Measurements from ENCODE around the gene BAHCC1.

Gene BAHCC1

GRCh38 chr17:81390873-81391255, 4.4 kb upstream of the BAHCC1 start:
- Histone ChIP-seq H3K9me3 (replicated peaks; ENCODE audit: insufficient read depth, low read length) (no peaks in the 10 kb centered on the region), H4K20me1 (ENCODE audit: insufficient read depth, low read length) (no peaks in the 10 kb centered on the region), H2AFZ (ENCODE audit: low read length) (no peak overlapping the region), H3K9me2 (replicated peaks; ENCODE audit: insufficient read depth, low read length) (no peaks in the 10 kb centered on the region), H3F3A (ENCODE audit: insufficient read depth, low read length) (peaks cover 3% of the 10 kb centered on the region; the same call in 1 of the 2 replicates), H3K4me2 (ENCODE audit: low read depth, low read length) (no peak overlapping the region), H3K27ac (ENCODE audit: low read length) (no peak overlapping the region), H3K9ac (ENCODE audit: low read length) (no peak overlapping the region), H3K27me3 (replicated peaks; ENCODE audit: insufficient read depth, low read length) (peaks cover 87% of the 10 kb centered on the region), H3K36me3 (replicated peaks; ENCODE audit: insufficient read depth, low read length) (no peaks in the 10 kb centered on the region), H3K4me3 (ENCODE audit: low read length) (no peak overlapping the region), H3K79me2 (ENCODE audit: low read length) (no peaks in the 10 kb centered on the region), H3K4me1 (ENCODE audit: low read length) (peaks cover 10% of the 10 kb centered on the region)
- no peak for DNase-seq
- TF ChIP-seq EZH2 (optimal IDR thresholded peaks at IDR 0.05; ENCODE audit: low read depth, low read length) (no peak), EZH2phosphoT487 (IDR thresholded peaks at IDR 0.05; ENCODE audit: low read length) (no peak), CTCF (IDR thresholded peaks at IDR 0.05; ENCODE audit: low read length) (no peak)

- Histone ChIP-seq H3K36me3 (replicated peaks; ENCODE audit: insufficient read depth, low read length) (no peaks in the 10 kb centered on the region), H3K4me2 (ENCODE audit: low read depth, low read length) (no peak overlapping the region), H3K4me1 (ENCODE audit: low read length) (peaks cover 10% of the 10 kb centered on the region), H3K4me3 (ENCODE audit: low read length) (no peak overlapping the region), H4K20me1 (ENCODE audit: insufficient read depth, low read length) (no peaks in the 10 kb centered on the region), H2AFZ (ENCODE audit: low read length) (no peak overlapping the region), H3K27ac (ENCODE audit: low read length) (no peak overlapping the region), H3K9me2 (replicated peaks; ENCODE audit: insufficient read depth, low read length) (no peaks in the 10 kb centered on the region), H3K9ac (ENCODE audit: low read length) (no peak overlapping the region), H3K9me3 (replicated peaks; ENCODE audit: insufficient read depth, low read length) (no peaks in the 10 kb centered on the region), H3K79me2 (ENCODE audit: low read length) (no peaks in the 10 kb centered on the region), H3F3A (ENCODE audit: insufficient read depth, low read length) (peaks cover 3% of the 10 kb centered on the region; the same call in 1 of the 2 replicates), H3K27me3 (replicated peaks; ENCODE audit: insufficient read depth, low read length) (peaks cover 87% of the 10 kb centered on the region)
- no peak for DNase-seq
- TF ChIP-seq CTCF (IDR thresholded peaks at IDR 0.05; ENCODE audit: low read length) (no peak), EZH2phosphoT487 (IDR thresholded peaks at IDR 0.05; ENCODE audit: low read length) (no peak), EZH2 (optimal IDR thresholded peaks at IDR 0.05; ENCODE audit: low read depth, low read length) (no peak)
Observed at GRCh38 chr17:81391293-81391935, 3.8 kb upstream of the BAHCC1 start.

- Histone ChIP-seq H3K27me3 (replicated peaks; ENCODE audit: insufficient read depth, low read length) (peaks cover 89% of the 10 kb centered on the region), H3K9ac (ENCODE audit: low read length) (no peak overlapping the region)
- TF ChIP-seq EZH2 (optimal IDR thresholded peaks at IDR 0.05; ENCODE audit: low read depth, low read length): no peak
- no peak for TF ChIP-seq EZH2phosphoT487 (IDR thresholded peaks at IDR 0.05; ENCODE audit: low read length)
- no peak for TF ChIP-seq CTCF (IDR thresholded peaks at IDR 0.05; ENCODE audit: low read length)
Observed at GRCh38 chr17:81391936-81392908, 3.0 kb upstream of the BAHCC1 start.

More at GRCh38 chr17:81391936-81392908, 3.0 kb upstream of the BAHCC1 start:
- Histone ChIP-seq H3K79me2 (ENCODE audit: low read length) (no peaks in the 10 kb centered on the region), H3K9me2 (replicated peaks; ENCODE audit: insufficient read depth, low read length) (no peaks in the 10 kb centered on the region), H3K4me3 (ENCODE audit: low read length) (no peak overlapping the region), H3F3A (ENCODE audit: insufficient read depth, low read length) (peaks cover 3% of the 10 kb centered on the region; the same call in 1 of the 2 replicates), H3K4me2 (ENCODE audit: low read depth, low read length) (no peak overlapping the region), H3K27ac (ENCODE audit: low read length) (no peak overlapping the region), H3K36me3 (replicated peaks; ENCODE audit: insufficient read depth, low read length) (no peaks in the 10 kb centered on the region), H4K20me1 (ENCODE audit: insufficient read depth, low read length) (no peaks in the 10 kb centered on the region), H3K9me3 (replicated peaks; ENCODE audit: insufficient read depth, low read length) (no peaks in the 10 kb centered on the region), H3K4me1 (ENCODE audit: low read length) (peaks cover 10% of the 10 kb centered on the region), H2AFZ (ENCODE audit: low read length) (no peak overlapping the region)
- no peak for DNase-seq
